IPS DF 6.9 (cell line): Measurements from ENCODE around the gene CCND1.
"Not testable (repeated sequence)": the region's sequence is repeated elsewhere in the genome, so short reads cannot be mapped to it uniquely, and the experiment has no call there.

Source experiments
- DNase-seq: peaks from one replicate; pipeline ENCODE4 v3.0.0-alpha.2; 2013; ENCODE audit warnings: low read depth, low spot score
- H3K27ac ChIP-seq: one replicate; pipeline ENCODE4 v1.5.1; 2013; ENCODE audit warnings: low read length, control low read depth
- H3K27me3 ChIP-seq: 2 replicates; pipeline ENCODE4 v1.6.1; 2013; ENCODE audit warnings: mild to moderate bottlenecking, low read length; ENCODE audit not compliant: control insufficient read depth, insufficient read depth
- H3K36me3 ChIP-seq: 2 replicates; pipeline ENCODE4 v1.6.1; 2013; ENCODE audit warnings: low read length; ENCODE audit not compliant: control insufficient read depth, insufficient read depth
- H3K4me1 ChIP-seq: 2 replicates; pipeline ENCODE4 v1.6.1; 2013; ENCODE audit warnings: low read length; ENCODE audit not compliant: control insufficient read depth, insufficient read depth
- H3K4me3 ChIP-seq: 2 replicates; pipeline ENCODE4 v1.5.1; 2013; ENCODE audit warnings: mild to moderate bottlenecking, low read length
- H3K9me3 ChIP-seq: 2 replicates; pipeline ENCODE4 v1.6.1; 2013; ENCODE audit warnings: low read length, inconsistent platforms; ENCODE audit not compliant: control insufficient read depth, insufficient read depth
- WGBS: extraction: QIAGEN DNeasy Blood & Tissue Kit; methylation state at CpG from one replicate; pipeline ENCODE4 v1.1.7; 2013; ENCODE audit warnings: mixed read lengths, missing lambda C conversion rate; ENCODE audit not compliant: insufficient read length, insufficient coverage; 5-methylcytosine and 5-hydroxymethylcytosine counted together

CCND1 gene

GRCh38 chr11:69617682-69618081, 23.3 kb upstream of the CCND1 start:
- no peaks in the 10 kb centered on the region for H3K27me3 ChIP-seq
- no peak overlapping the region for H3K4me3 ChIP-seq
- no peaks in the 10 kb centered on the region for H3K36me3 ChIP-seq
- no peaks in the 10 kb centered on the region for H3K4me1 ChIP-seq
- no peak for DNase-seq
- H3K27ac ChIP-seq = no peak overlapping the region
- no peaks in the 10 kb centered on the region for H3K9me3 ChIP-seq
- 100% methylated on average over 1 of the region's 10 CpGs for WGBS

- Histone ChIP-seq H3K9me3 (no peaks in the 10 kb centered on the region), H3K4me3 (no peak overlapping the region), H3K36me3 (no peaks in the 10 kb centered on the region), H3K27me3 (no peaks in the 10 kb centered on the region), H3K4me1 (no peaks in the 10 kb centered on the region), H3K27ac (no peak overlapping the region)
- WGBS = no CpG with 5 or more reads among the region's 8 CpGs
- no peak for DNase-seq
Measured at GRCh38 chr11:69618237-69618636, 22.7 kb upstream of the CCND1 start.

GRCh38 chr11:69620683-69621290, 20.2 kb upstream of the CCND1 start:
- no peaks in the 10 kb centered on the region for H3K36me3 ChIP-seq
- no peaks in the 10 kb centered on the region for H3K27me3 ChIP-seq
- H3K9me3 ChIP-seq = no peaks in the 10 kb centered on the region
- H3K27ac ChIP-seq = no peak overlapping the region
- DNase-seq = no peak
- H3K4me1 ChIP-seq = no peaks in the 10 kb centered on the region
- no peak overlapping the region for H3K4me3 ChIP-seq
- no CpG with 5 or more reads among the region's 2 CpGs for WGBS

- not testable (repeated sequence) for H3K27ac ChIP-seq, H3K9me3 ChIP-seq, H3K4me3 ChIP-seq, DNase-seq, H3K27me3 ChIP-seq, H3K4me1 ChIP-seq, H3K36me3 ChIP-seq
- no CpG with 5 or more reads among the region's 8 CpGs for WGBS
Measured at GRCh38 chr11:69622097-69622681, 18.8 kb upstream of the CCND1 start.

GRCh38 chr11:69624293-69624692, 16.7 kb upstream of the CCND1 start:
- Histone ChIP-seq H3K9me3 (no peaks in the 10 kb centered on the region), H3K27me3 (no peaks in the 10 kb centered on the region)
- WGBS = no CpG with 5 or more reads among the region's 1 CpG

GRCh38 chr11:69625476-69625875, 15.5 kb upstream of the CCND1 start:
- H3K27me3 ChIP-seq = no peaks in the 10 kb centered on the region
- 100% methylated on average over 1 of the region's 10 CpGs for WGBS
- no peaks in the 10 kb centered on the region for H3K4me1 ChIP-seq
- H3K27ac ChIP-seq = no peak overlapping the region
- H3K4me3 ChIP-seq = no peak overlapping the region
- H3K9me3 ChIP-seq = no peaks in the 10 kb centered on the region
- H3K36me3 ChIP-seq = no peaks in the 10 kb centered on the region
- DNase-seq = no peak

More at GRCh38 chr11:69624293-69624692, 16.7 kb upstream of the CCND1 start:
- Histone ChIP-seq H3K27ac (no peak overlapping the region), H3K4me3 (no peak overlapping the region), H3K4me1 (no peaks in the 10 kb centered on the region), H3K36me3 (no peaks in the 10 kb centered on the region)
- DNase-seq = no peak

- Histone ChIP-seq H3K36me3 (no peaks in the 10 kb centered on the region), H3K27ac (no peak overlapping the region), H3K4me1 (no peaks in the 10 kb centered on the region), H3K9me3 (no peaks in the 10 kb centered on the region), H3K4me3 (no peak overlapping the region), H3K27me3 (no peaks in the 10 kb centered on the region)
- DNase-seq = no peak
- WGBS = no CpG with 5 or more reads among the region's 14 CpGs
Measured at GRCh38 chr11:69627551-69627950, 13.4 kb upstream of the CCND1 start.

- H3K36me3 ChIP-seq = no peaks in the 10 kb centered on the region
- no peak overlapping the region for H3K4me3 ChIP-seq
- no peaks in the 10 kb centered on the region for H3K9me3 ChIP-seq
- no CpG with 5 or more reads among the region's 2 CpGs for WGBS
- H3K27ac ChIP-seq = no peak overlapping the region
- no peak for DNase-seq
- H3K27me3 ChIP-seq = no peaks in the 10 kb centered on the region
- no peaks in the 10 kb centered on the region for H3K4me1 ChIP-seq
Measured at GRCh38 chr11:69630017-69630416, 10.9 kb upstream of the CCND1 start.

GRCh38 chr11:69630424-69630823, 10.5 kb upstream of the CCND1 start:
- Histone ChIP-seq H3K36me3 (no peaks in the 10 kb centered on the region), H3K4me1 (no peaks in the 10 kb centered on the region), H3K9me3 (no peaks in the 10 kb centered on the region), H3K27me3 (no peaks in the 10 kb centered on the region), H3K4me3 (no peak overlapping the region), H3K27ac (no peak overlapping the region)
- no peak for DNase-seq
- no CpG with 5 or more reads among the region's 8 CpGs for WGBS

GRCh38 chr11:69632900-69633299, 8.1 kb upstream of the CCND1 start:
- no peak overlapping the region for H3K4me3 ChIP-seq
- H3K27ac ChIP-seq = no peak overlapping the region
- H3K27me3 ChIP-seq = no peaks in the 10 kb centered on the region; the same call in 1 of the 2 replicates
- no peaks in the 10 kb centered on the region for H3K36me3 ChIP-seq
- no peak for DNase-seq
- no peaks in the 10 kb centered on the region for H3K9me3 ChIP-seq
- H3K4me1 ChIP-seq = peaks cover 4% of the 10 kb centered on the region
- WGBS = no CpG with 5 or more reads among the region's 4 CpGs

- H3K27ac ChIP-seq = no peak overlapping the region
- peaks cover 4% of the 10 kb centered on the region for H3K4me1 ChIP-seq
- WGBS = no CpG with 5 or more reads among the region's 6 CpGs
- no peak overlapping the region for H3K4me3 ChIP-seq
- no peaks in the 10 kb centered on the region for H3K9me3 ChIP-seq
- H3K27me3 ChIP-seq = no peaks in the 10 kb centered on the region; the same call in 1 of the 2 replicates
- no peaks in the 10 kb centered on the region for H3K36me3 ChIP-seq
- DNase-seq = no peak
Measured at GRCh38 chr11:69634069-69634468, 6.9 kb upstream of the CCND1 start.
